Left colon (tissue), 2 donors: ENCODE data around the gene ADAMTS8. TPM values are rescaled to one million over a fixed set of nuclear protein-coding genes. Genes with fewer than 3 reads are reported as not detected.

ENCODE experiments used
- ATAC-seq: fragments of 200-7000 bp; cut with Tn5 transposase; one replicate; pipeline ENCODE4 v1.9.1; 2020; ENCODE audit warnings: mild to moderate bottlenecking, moderate library complexity
- DNase-seq, 2 donors: peaks; one replicate each; pipeline ENCODE4 v3.0.0-alpha.2; 2020
- intact Hi-C, 2 donors: fragments of 100-400 bp; cut with DNase I in 1 of 2; cut with micrococcal nuclease in 1 of 2; formaldehyde crosslinking; loops; one replicate each; pipeline versions ENCODE4 v1.11.2 to v1.14.0; 2022; cut with DNase I, micrococcal nuclease
- total RNA-seq, 2 donors: library from RNA; stranded (reverse); fragmentation: NEBNext Ultra II Directional; extraction: Animal tissue kit (Norgen Biotek cat#: 25700); gene quantifications; one replicate each; pipeline ENCODE4 v1.2.1, GENCODE V29; 2021
- donor health status: DM: no; HTN: no; CAD: no.
- donor health status: DM: yes; HTN: yes; CAD: no.

The ADAMTS8 gene
- total RNA-seq, 2 donors from 2014 or later, result 0.40 to 3.4 TPM

- ATAC-seq, result no peak
- intact Hi-C loops, result no loop called here
Measured at GRCh38 chr11:130381317-130381716, 47.1 kb downstream of the ADAMTS8 start.

GRCh38 chr11:130380778-130381177 lies 47.6 kb downstream of the ADAMTS8 start:
- ATAC-seq (no peak), DNase-seq (no peak)
- intact Hi-C loops, result no loop called here

More at GRCh38 chr11:130381317-130381716, 47.1 kb downstream of the ADAMTS8 start:
- no peak for DNase-seq

- intact Hi-C loops, result no loop called here
- ATAC-seq (no peak), DNase-seq (no peak)
Measured at GRCh38 chr11:130379276-130379675, 49.1 kb downstream of the ADAMTS8 start.

GRCh38 chr11:130370845-130371590 lies 57.4 kb downstream of the ADAMTS8 start:
- intact Hi-C loops, result no loop called here
- DNase-seq (no peak), ATAC-seq (no peak)

GRCh38 chr11:130369713-130370112 lies 58.7 kb downstream of the ADAMTS8 start:
- ATAC-seq (no peak), DNase-seq (no peak)
- intact Hi-C loops, result no loop called here

- DNase-seq (no peak), ATAC-seq (no peak)
- intact Hi-C loops, result no loop called here
Measured at GRCh38 chr11:130369141-130369691, 59.2 kb downstream of the ADAMTS8 start.

GRCh38 chr11:130359419-130359818 lies 69.0 kb downstream of the ADAMTS8 start:
- intact Hi-C loops, result no loop called here
- ATAC-seq (no peak), DNase-seq (no peak)

GRCh38 chr11:130358398-130358797 lies 70.0 kb downstream of the ADAMTS8 start:
- intact Hi-C loops, result no loop called here
- ATAC-seq (no peak), DNase-seq (no peak)

Other genes starting within 250 kb of the ADAMTS8 start
- gene ZBTB44, start 113.7 kb downstream of the ADAMTS8 start, total RNA-seq, result 10 to 100 TPM; 23.3 to 30.2 TPM
- gene ADAMTS15, start 20.0 kb upstream of the ADAMTS8 start, total RNA-seq, result 1 to 10 TPM; 3.6 to 4.4 TPM